GM13976 (cell line): ENCODE measurements around the gene TGFBR3.
A peak's percentile ranks its signal among the peaks of the same experiment; 100 is the strongest.

Experiments
- DNase-seq: peaks from one replicate; pipeline ENCODE4 v3.0.0; 2012; ENCODE audit warnings: low spot score
- in situ Hi-C: fragments of 300-500 bp; cut with MboI; formaldehyde crosslinking; loops from one replicate; pipeline ENCODE4 v1.12.0; 2022; ENCODE audit warnings: low sequenced_read_pairs, mixed read lengths, inconsistent platforms; ENCODE audit not compliant: unreplicated experiment
- TF ChIP-seq, protein P1 (sequence below): IDR thresholded peaks from 2 replicates; pipeline ENCODE4 v1.5.1; 2012; ENCODE audit warnings: borderline replicate concordance, mild to moderate bottlenecking; ENCODE audit not compliant: insufficient read depth; ENCODE audit errors: extremely low read depth, missing control alignments, control extremely low read depth

Gene TGFBR3

DNA sequence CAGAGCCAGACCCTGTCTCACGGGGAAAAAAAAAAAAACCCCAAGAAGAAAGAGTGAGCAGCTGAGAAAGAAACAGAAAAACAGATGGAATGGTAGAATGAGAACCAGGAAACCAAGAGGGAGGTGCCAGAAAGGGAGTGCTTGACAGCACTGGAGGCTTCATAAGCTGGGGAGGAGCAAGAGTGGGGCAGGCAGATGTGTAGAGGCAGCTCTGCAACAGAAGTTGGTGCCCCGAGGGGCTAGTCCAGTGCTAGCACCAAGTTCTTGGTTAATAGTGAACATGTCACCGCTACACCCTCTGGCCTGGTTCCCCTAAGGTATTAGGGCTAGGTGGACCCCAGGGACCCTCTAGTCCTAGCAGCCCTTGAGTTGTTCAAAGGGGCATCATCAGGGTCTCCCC lies 98.0 kb downstream of the TGFBR3 start:
- in situ Hi-C loops, result no loop called here
- TF ChIP-seq, protein P1, sequence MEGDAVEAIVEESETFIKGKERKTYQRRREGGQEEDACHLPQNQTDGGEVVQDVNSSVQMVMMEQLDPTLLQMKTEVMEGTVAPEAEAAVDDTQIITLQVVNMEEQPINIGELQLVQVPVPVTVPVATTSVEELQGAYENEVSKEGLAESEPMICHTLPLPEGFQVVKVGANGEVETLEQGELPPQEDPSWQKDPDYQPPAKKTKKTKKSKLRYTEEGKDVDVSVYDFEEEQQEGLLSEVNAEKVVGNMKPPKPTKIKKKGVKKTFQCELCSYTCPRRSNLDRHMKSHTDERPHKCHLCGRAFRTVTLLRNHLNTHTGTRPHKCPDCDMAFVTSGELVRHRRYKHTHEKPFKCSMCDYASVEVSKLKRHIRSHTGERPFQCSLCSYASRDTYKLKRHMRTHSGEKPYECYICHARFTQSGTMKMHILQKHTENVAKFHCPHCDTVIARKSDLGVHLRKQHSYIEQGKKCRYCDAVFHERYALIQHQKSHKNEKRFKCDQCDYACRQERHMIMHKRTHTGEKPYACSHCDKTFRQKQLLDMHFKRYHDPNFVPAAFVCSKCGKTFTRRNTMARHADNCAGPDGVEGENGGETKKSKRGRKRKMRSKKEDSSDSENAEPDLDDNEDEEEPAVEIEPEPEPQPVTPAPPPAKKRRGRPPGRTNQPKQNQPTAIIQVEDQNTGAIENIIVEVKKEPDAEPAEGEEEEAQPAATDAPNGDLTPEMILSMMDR, result no peak
- DNase-seq, result no peak

DNA sequence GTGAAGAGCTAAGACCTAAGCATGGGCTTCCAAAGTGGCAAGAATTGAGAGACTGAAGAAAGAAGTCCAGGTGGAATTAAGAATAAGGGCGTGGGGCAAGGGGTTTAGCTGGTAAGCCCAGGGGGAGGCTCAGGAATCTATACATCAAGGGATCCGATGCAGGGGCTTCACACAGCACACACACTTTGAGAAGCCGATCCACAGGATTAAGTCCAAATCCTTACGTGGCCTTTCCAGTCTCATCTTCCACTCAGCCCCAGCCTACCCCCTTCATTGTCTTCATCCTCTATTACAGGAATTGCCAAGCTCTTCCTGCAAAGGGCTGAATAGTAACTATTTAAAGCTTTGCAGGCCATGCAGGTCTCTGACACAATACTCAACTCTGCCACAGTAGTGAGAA lies 101.3 kb downstream of the TGFBR3 start:
- in situ Hi-C loops, result no loop called here
- TF ChIP-seq, protein P1, result no peak
- no peak for DNase-seq

DNA sequence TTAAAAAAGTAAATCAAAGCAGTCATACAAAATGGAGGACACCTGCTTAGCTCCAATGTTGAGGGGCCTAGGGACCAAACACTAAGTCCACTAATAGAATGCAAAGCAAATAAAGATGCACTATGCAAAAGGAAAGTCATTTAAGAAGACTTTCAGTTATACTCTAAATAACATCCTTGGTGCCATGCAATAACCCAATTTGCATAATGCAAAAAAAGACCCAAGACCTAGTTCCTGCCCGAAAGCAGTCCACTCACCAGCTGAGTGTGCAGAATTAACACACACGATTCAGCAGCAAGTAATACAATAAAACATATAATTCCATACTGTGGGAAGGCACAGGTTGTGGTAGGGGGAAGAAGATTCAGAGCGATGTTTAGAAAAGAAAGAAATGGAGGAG lies 101.8 kb downstream of the TGFBR3 start:
- DNase-seq, result peak; percentile 27

DNA sequence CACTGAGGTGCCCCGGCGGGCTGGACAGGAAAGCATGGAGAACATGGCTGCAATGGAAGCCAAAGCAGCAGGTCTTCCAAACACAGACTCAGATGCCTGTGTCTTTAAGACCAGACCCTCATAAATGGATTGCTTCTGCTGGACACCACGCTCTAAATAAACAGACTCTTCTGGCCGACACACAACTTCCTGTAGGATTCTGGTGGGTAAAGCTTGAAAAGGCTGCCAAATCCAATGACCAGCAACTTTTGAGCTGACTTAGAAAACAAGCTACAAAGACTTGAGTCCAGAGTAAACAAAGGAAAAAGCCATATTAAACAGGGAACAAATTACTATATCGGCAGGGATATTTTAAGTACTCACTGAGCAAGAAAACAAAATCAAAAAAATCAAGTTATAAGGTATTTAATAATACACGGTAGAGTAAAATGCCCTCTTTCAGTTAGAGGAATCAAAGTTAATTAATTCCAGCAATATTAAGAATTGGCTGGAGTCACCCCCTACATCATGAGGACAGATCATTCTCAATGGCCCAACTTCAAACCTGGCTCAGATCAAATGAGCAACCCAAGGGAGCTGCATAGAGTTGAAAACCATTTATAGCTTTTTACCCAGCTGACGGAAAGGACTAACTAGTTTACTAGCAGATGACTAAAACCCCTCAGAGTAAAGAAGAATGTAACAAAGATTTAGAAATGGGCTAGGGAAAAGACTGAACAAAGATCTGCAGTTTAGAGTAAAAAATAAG lies 102.4 kb downstream of the TGFBR3 start:
- TF ChIP-seq, protein P1, result no peak
- no peak for DNase-seq

More for the DNA sequence above, 101.8 kb downstream of the TGFBR3 start:
- TF ChIP-seq, protein P1, result no peak
- in situ Hi-C loops, result no loop called here

DNA sequence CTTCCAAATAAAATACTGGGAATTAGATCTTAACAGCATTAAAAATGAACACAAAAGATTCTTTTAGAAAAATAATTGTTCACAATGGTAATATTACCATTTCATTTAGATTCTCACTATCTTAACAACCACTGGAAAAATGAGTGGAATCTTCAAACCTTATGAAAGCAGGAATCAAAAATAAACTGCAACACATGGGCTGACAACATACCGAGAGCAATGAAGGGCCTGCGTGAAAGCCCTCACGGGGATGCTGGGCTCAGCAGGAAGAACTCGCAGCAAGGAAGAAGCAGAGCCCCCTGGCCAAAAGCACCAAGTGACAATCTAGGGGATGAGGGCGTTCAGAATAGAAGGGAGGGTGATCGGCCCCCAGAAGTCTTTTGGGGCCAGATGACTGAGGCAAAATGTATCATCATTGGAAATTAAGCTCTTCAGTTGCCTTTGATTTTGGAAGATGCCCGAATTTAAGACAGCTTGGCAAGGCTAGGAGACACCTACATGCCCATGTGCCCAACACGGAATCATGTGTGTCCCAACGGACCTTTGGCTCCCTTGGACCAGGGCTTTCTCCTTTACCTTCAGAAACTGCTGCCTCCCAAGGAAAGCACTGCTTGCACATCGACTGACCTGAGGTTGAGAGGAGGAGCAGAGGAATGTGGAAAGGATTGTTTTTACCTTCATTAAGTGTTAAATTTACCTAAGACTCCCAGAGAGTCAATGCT lies 103.9 kb downstream of the TGFBR3 start:
- TF ChIP-seq, protein P1, result no peak
- in situ Hi-C loops, result no loop called here

More for the DNA sequence above, 102.4 kb downstream of the TGFBR3 start:
- in situ Hi-C loops, result no loop called here

DNA sequence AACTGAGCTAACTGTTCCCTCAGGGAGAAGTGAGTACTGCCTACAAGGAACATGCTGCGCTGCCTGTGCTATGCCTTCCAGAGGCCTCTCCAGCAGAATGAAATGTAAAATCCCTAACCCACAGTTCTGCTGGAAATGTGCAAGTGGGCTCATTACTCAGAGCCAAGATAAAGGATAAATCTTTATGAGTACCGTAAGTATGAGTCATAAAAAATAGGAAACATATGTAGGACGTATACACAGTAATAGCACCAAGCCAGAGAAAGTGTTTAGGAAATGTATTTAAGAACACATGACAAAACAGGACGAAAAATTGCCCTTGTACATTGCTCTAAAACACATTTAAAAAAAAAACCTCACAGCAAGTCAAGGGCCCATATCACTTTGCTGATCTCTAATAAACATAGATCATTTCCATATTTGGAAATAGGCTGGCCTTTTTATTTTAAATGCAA lies 104.6 kb downstream of the TGFBR3 start:
- no peak for DNase-seq
- TF ChIP-seq, protein P1, result no peak
- in situ Hi-C loops, result no loop called here

More for the DNA sequence above, 103.9 kb downstream of the TGFBR3 start:
- no peak for DNase-seq
